GF-D8 (cell line): ENCODE results near the gene TBC1D22A.
"Not testable (repeated sequence)": the region's sequence is repeated elsewhere in the genome, so short reads cannot be mapped to it uniquely, and the experiment has no call there.

Experiments
- DNase-seq: peaks from one replicate; lab custom pipeline; 2025; lab: John Stamatoyannopoulos, UW

TBC1D22A gene

GRCh38 chr22:46972901-46973831 is 210.7 kb downstream of the TBC1D22A start:
- no peak for DNase-seq

- DNase-seq = no peak
These were observed 211.6 kb downstream of the TBC1D22A start for GRCh38 chr22:46974077-46974476.

GRCh38 chr22:46974631-46975585 is 212.5 kb downstream of the TBC1D22A start:
- DNase-seq = no peak

- no peak for DNase-seq
These were observed 213.7 kb downstream of the TBC1D22A start for GRCh38 chr22:46976143-46976542.

- no peak for DNase-seq
These were observed 214.1 kb downstream of the TBC1D22A start for GRCh38 chr22:46976598-46976997.

- DNase-seq = no peak
These were observed 215.3 kb downstream of the TBC1D22A start for GRCh38 chr22:46977656-46978343.

GRCh38 chr22:46978668-46979067 is 216.2 kb downstream of the TBC1D22A start:
- DNase-seq = not testable (repeated sequence)

- no peak for DNase-seq
These were observed 217.1 kb downstream of the TBC1D22A start for GRCh38 chr22:46979506-46979905.

- no peak for DNase-seq
These were observed 217.9 kb downstream of the TBC1D22A start for GRCh38 chr22:46980392-46980791.

- DNase-seq = no peak
These were observed 220.2 kb downstream of the TBC1D22A start for GRCh38 chr22:46982635-46983034.

GRCh38 chr22:46983046-46983445 is 220.6 kb downstream of the TBC1D22A start:
- DNase-seq = no peak

GRCh38 chr22:46984751-46985506 is 222.5 kb downstream of the TBC1D22A start:
- no peak for DNase-seq

- no peak for DNase-seq
These were observed 223.0 kb downstream of the TBC1D22A start for GRCh38 chr22:46985507-46985882.

GRCh38 chr22:46986788-46987187 is 224.3 kb downstream of the TBC1D22A start:
- no peak for DNase-seq

GRCh38 chr22:46990937-46991550 is 228.6 kb downstream of the TBC1D22A start:
- no peak for DNase-seq

- DNase-seq = no peak
These were observed 229.2 kb downstream of the TBC1D22A start for GRCh38 chr22:46991666-46992065.

- no peak for DNase-seq
These were observed 229.8 kb downstream of the TBC1D22A start for GRCh38 chr22:46992121-46992731.

GRCh38 chr22:46993633-46994032 is 231.2 kb downstream of the TBC1D22A start:
- DNase-seq = no peak

GRCh38 chr22:46994265-46994664 is 231.8 kb downstream of the TBC1D22A start:
- no peak for DNase-seq

- DNase-seq = no peak
These were observed 232.5 kb downstream of the TBC1D22A start for GRCh38 chr22:46994983-46995382.
